ENCODE measurements around the gene TBL1X. TPM values are rescaled to one million over a fixed set of nuclear protein-coding genes. Genes with fewer than 3 reads are reported as not detected.

Gene TBL1X
- total RNA-seq, 4 donors from 2014 or later: 25.3 to 54.1 (median 38.2) TPM

- 76% methylated on average over 4 of the region's 7 CpGs for WGBS
- H3K27ac ChIP-seq (replicated peaks in 1 of 4): no peak overlapping the region
- TF ChIP-seq EP300 (IDR thresholded peaks at IDR 0.05) (no peak), POLR2A (IDR thresholded peaks at IDR 0.05; ENCODE audit: low read depth) (no peak), POLR2AphosphoS5 (IDR thresholded peaks at IDR 0.05) (no peak), CTCF (IDR thresholded peaks at IDR 0.05) (no peak)
- H3K4me1 ChIP-seq: peaks cover 3 to 36% (median 30%) of the 10 kb centered on the region in 4 donors
- intact Hi-C loops (cut with DNase I): no loop called here
- no peaks in the 10 kb centered on the region for H3K9me3 ChIP-seq
- no peaks in the 10 kb centered on the region for H3K36me3 ChIP-seq
- H3K4me3 ChIP-seq: no peak overlapping the region
- no peaks in the 10 kb centered on the region for H3K27me3 ChIP-seq
- no peak for DNase-seq (ENCODE audit: extremely low spot score)
Observed at GRCh38 chrX:9522378-9523155, 57.7 kb downstream of the TBL1X start.

DNA sequence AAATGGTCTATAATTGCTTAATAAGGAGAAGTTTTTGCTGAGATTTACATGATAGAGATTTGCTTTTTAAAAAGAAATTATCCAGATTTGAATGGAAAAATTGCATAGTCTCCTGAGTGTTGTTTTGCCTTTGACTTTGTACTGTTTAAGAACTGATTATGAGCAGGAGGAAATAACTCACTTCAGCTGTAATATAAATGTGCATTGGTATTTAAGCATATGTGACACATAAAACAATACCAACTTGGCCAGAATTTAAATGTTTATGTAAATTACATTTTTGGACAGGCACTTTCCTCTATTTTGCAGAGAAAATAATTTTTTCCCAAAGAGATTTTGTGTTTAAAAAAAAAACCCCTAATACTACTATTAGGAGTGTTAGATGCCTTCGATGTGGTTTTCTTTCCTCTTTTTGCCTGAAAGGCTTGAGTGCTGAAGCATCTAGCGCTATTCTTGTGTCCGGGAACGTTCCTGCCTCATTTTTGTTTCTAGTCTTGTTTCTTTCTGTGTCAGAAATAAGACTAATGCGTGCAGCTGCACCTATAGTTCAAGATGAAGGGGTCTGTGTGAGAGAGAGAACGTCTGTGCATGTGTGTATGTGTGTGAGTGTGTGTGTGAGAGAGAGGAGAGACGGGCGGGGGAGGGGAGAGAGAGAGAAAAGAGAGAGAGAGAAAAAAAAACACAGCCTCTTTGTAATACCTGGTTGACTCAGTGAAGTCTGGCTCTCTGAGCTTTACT lies 60.8 kb downstream of the TBL1X start:
- intact Hi-C loops (cut with DNase I): no loop called here

DNA sequence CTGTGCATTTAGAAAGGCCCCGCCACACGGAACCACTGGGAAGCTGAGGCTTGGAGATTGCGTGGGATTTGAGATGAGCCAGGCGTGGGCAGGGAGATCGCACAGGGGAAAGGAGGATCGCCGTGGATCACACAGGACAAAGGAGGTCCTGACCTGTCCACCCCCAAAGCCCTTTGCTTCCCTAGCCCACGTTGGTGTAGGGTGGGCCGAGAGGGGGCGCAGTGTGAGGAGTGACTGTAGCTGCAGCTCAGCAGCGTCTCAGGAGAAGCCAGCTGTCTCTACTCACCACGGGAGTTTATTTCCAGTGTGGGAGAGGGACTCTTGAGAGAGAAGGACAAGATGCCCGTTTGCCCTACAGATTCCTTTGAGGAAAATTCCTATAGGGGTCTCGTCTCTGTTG lies 62.1 kb downstream of the TBL1X start:
- H3K27ac ChIP-seq (replicated peaks in 1 of 4): no peak overlapping the region
- WGBS: 56% methylated on average over 14 of the region's 14 CpGs
- peaks cover 9 to 24% (median 20%) of the 10 kb centered on the region in 4 donors for H3K4me1 ChIP-seq
- no peaks in the 10 kb centered on the region for H3K36me3 ChIP-seq
- H3K27me3 ChIP-seq: no peaks in the 10 kb centered on the region
- intact Hi-C loops (cut with DNase I): no loop called here
- no peak overlapping the region for H3K4me3 ChIP-seq
- no peaks in the 10 kb centered on the region for H3K9me3 ChIP-seq
- TF ChIP-seq POLR2A (IDR thresholded peaks at IDR 0.05; ENCODE audit: low read depth) (no peak), CTCF (IDR thresholded peaks at IDR 0.05) (no peak), POLR2AphosphoS5 (IDR thresholded peaks at IDR 0.05) (no peak), EP300 (IDR thresholded peaks at IDR 0.05) (no peak)
- no peak for DNase-seq (ENCODE audit: extremely low spot score)

More for the DNA sequence above, 60.8 kb downstream of the TBL1X start:
- no peak for DNase-seq (ENCODE audit: extremely low spot score)
- Histone ChIP-seq H3K27me3 (no peaks in the 10 kb centered on the region), H3K9me3 (no peaks in the 10 kb centered on the region), H3K27ac (replicated peaks in 1 of 4) (no peak overlapping the region), H3K36me3 (no peaks in the 10 kb centered on the region), H3K4me1 (peaks cover 8 to 20% (median 17%) of the 10 kb centered on the region in 4 donors), H3K4me3 (no peak overlapping the region)
- TF ChIP-seq POLR2A (IDR thresholded peaks at IDR 0.05; ENCODE audit: low read depth): no peak
- TF ChIP-seq CTCF (IDR thresholded peaks at IDR 0.05): no peak
- no peak for TF ChIP-seq POLR2AphosphoS5 (IDR thresholded peaks at IDR 0.05)
- TF ChIP-seq EP300 (IDR thresholded peaks at IDR 0.05): no peak
- 52% methylated on average over 8 of the region's 8 CpGs for WGBS

DNA sequence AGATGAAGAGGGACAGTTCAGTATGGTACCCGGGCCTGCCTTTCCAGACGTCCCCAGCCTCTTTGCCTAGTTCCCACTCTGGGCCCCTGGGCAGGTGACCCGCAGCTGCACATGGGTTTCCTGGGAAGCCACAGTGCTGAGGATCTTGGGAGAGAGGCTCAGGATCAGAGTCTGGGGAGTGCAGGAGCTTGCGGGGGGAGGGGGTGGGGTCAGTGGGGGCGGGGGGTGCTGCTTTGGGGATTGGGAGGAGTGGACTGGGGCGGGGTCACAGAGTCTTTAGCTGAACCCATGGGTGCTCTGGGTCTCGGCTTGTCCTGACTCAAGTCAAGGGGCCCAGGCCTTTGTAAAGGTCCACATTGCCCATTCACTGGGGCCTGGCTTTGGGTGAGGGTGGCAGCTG lies 63.6 kb downstream of the TBL1X start:
- TF ChIP-seq POLR2A (IDR thresholded peaks at IDR 0.05; ENCODE audit: low read depth): no peak
- TF ChIP-seq CTCF (IDR thresholded peaks at IDR 0.05): no peak
- no peak for TF ChIP-seq EP300 (IDR thresholded peaks at IDR 0.05)
- no peak for TF ChIP-seq POLR2AphosphoS5 (IDR thresholded peaks at IDR 0.05)
- no peaks in the 10 kb centered on the region for H3K36me3 ChIP-seq
- DNase-seq (ENCODE audit: extremely low spot score): no peak
- H3K4me1 ChIP-seq: peaks cover 17 to 31% (median 24%) of the 10 kb centered on the region in 4 donors
- no peaks in the 10 kb centered on the region for H3K9me3 ChIP-seq
- H3K27ac ChIP-seq (replicated peaks in 1 of 4): no peak overlapping the region
- H3K4me3 ChIP-seq: no peak overlapping the region
- H3K27me3 ChIP-seq: no peaks in the 10 kb centered on the region
- intact Hi-C loops (cut with DNase I): no loop called here
- 89% methylated on average over 2 of the region's 7 CpGs for WGBS

All from esophagus muscularis mucosa (tissue), 4 donors.